SU-DHL-6 (cell line): ENCODE results near the gene EIF2S3.

ENCODE experiments used
- CTCF ChIP-seq: fragments of 200-600 bp; sonication (generic); IDR thresholded peaks from one replicate; pipeline ENCODE4 v1.5.1; 2017; ENCODE audit warnings: antibody characterized with exemption, mild to moderate bottlenecking, low read length, moderate library complexity; ENCODE audit not compliant: insufficient read depth, poor library complexity, severe bottlenecking
- EZH2phosphoT487 ChIP-seq: fragments of 200-600 bp; sonication (generic), shearing (Covaris generic); conservative IDR thresholded peaks from 2 replicates; pipeline ENCODE4 v1.6.1; 2018; ENCODE audit warnings: mild to moderate bottlenecking, antibody characterized with exemption, low read length, moderate library complexity, mixed read lengths

- no peak for TF ChIP-seq CTCF
- TF ChIP-seq EZH2phosphoT487: no peak
Observed at GRCh38 chrX:24100713-24101112, 46.0 kb downstream of the EIF2S3 start.
